Endothelial cell (in vitro differentiated cells): ENCODE measurements around the gene EEF1G. TPM values are rescaled to one million over a fixed set of nuclear protein-coding genes. Genes with fewer than 3 reads are reported as not detected.

Source experiments
- DNase-seq: peaks from one replicate; pipeline ENCODE4 v3.0.0; 2021; ENCODE audit warnings: low spot score
- H3K27ac Mint-ChIP-seq: one replicate; pipeline ENCODE4 v1.8.0; 2021; ENCODE audit warnings: mixed read lengths, inconsistent platforms; ENCODE audit not compliant: unreplicated experiment
- H3K27me3 Mint-ChIP-seq: one replicate; pipeline ENCODE4 v1.8.0; 2021; ENCODE audit warnings: mild to moderate bottlenecking, moderate library complexity, mixed read lengths, inconsistent platforms; ENCODE audit not compliant: unreplicated experiment
- H3K36me3 Mint-ChIP-seq: one replicate; pipeline ENCODE4 v1.8.0; 2021; ENCODE audit warnings: mild to moderate bottlenecking, low read depth, mixed read lengths, inconsistent platforms; ENCODE audit not compliant: unreplicated experiment
- H3K4me1 Mint-ChIP-seq: one replicate; pipeline ENCODE4 v1.8.0; 2021; ENCODE audit warnings: mild to moderate bottlenecking, mixed read lengths, inconsistent platforms; ENCODE audit not compliant: unreplicated experiment
- H3K4me3 Mint-ChIP-seq: one replicate; pipeline ENCODE4 v1.8.0; 2021; ENCODE audit warnings: mild to moderate bottlenecking, mixed read lengths, inconsistent platforms; ENCODE audit not compliant: unreplicated experiment
- H3K9me3 Mint-ChIP-seq: one replicate; pipeline ENCODE4 v1.8.0; 2021; ENCODE audit warnings: mixed read lengths, inconsistent platforms; ENCODE audit not compliant: unreplicated experiment
- total RNA-seq: library from RNA; stranded (reverse); fragmentation: NEBNext Ultra II Directional; extraction: Animal tissue kit (Norgen Biotek cat#: 25700); gene quantifications from one replicate; pipeline ENCODE4 v1.2.1, GENCODE V29; 2021; ENCODE audit not compliant: unreplicated experiment
- TF ChIP-seq, protein P1 (sequence below): fragments of 200-600 bp; sonication (generic); IDR thresholded peaks from one replicate; pipeline ENCODE4 v1.5.0; 2021; ENCODE audit warnings: antibody characterized with exemption; ENCODE audit not compliant: unreplicated experiment

The EEF1G gene
- total RNA-seq, 1 donor from 2014 or later = 1,951 TPM

DNA sequence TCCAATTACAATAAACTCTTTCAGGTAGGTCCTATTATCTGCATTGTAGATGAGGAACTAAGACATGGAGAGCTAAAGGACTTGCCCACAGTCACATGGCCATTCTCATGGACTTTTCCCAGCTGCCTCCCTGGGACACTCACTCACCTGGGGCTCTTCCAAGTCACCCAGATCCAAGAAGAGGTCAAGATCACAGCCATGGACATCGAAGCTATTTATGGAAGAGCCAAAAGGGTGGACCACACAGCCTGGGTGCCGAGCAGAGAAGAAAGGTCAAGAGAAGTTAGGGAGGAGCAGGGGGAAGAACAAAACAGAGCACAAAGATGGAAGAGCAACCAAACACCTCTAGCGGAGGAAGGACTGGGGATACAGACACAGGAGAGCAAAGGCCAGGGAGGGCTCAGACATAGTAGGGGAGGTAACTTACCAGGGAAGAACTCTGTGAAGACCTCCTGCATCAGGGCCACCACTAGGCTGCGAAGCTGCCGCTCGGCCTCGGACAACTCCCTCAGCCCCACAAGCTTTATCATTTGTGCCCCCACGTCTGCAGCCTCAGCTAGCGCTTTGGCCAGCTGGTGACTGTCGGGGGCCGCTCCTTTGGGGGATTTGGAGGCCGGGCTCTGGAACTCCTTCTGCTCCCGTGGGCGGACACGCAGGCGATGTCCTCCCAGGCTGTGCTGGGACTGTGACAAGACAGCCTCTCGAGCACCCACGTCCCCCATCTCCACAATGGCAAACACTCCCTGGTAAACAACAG lies 7.4 kb upstream of the EEF1G start:
- Mint-ChIP-seq H3K27me3 (peaks cover 10% of the 10 kb centered on the region), H3K9me3 (no peaks in the 10 kb centered on the region), H3K27ac (no peak overlapping the region), H3K4me1 (peaks cover 23% of the 10 kb centered on the region), H3K36me3 (peaks cover 17% of the 10 kb centered on the region), H3K4me3 (peak overlapping the region; percentile 58)
- DNase-seq = no peak
- TF ChIP-seq, protein P1, sequence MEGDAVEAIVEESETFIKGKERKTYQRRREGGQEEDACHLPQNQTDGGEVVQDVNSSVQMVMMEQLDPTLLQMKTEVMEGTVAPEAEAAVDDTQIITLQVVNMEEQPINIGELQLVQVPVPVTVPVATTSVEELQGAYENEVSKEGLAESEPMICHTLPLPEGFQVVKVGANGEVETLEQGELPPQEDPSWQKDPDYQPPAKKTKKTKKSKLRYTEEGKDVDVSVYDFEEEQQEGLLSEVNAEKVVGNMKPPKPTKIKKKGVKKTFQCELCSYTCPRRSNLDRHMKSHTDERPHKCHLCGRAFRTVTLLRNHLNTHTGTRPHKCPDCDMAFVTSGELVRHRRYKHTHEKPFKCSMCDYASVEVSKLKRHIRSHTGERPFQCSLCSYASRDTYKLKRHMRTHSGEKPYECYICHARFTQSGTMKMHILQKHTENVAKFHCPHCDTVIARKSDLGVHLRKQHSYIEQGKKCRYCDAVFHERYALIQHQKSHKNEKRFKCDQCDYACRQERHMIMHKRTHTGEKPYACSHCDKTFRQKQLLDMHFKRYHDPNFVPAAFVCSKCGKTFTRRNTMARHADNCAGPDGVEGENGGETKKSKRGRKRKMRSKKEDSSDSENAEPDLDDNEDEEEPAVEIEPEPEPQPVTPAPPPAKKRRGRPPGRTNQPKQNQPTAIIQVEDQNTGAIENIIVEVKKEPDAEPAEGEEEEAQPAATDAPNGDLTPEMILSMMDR = no peak

DNA sequence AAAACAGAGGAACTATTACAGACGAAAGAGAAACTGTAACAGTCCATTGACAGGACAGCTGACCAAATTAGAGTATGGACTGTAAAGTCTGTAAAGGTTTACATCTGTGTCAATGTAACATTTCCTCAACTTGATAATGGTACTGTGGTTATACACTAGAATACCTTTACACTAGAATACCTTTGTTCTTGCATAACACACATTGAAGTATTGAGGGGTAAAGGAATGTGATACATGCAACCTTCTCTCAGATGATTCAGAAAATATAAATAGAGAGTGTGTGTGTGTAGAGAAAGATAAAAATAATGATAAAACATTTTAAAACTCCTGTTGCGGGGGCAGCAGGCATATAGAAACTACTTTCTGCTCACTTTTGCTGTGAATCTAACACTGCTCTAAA lies 5.6 kb upstream of the EEF1G start:
- Mint-ChIP-seq H3K4me3 (no peak overlapping the region), H3K9me3 (no peaks in the 10 kb centered on the region), H3K4me1 (peaks cover 40% of the 10 kb centered on the region), H3K27ac (no peak overlapping the region), H3K36me3 (peaks cover 23% of the 10 kb centered on the region), H3K27me3 (peaks cover 13% of the 10 kb centered on the region)
- DNase-seq = no peak
- TF ChIP-seq, protein P1 = no peak

DNA sequence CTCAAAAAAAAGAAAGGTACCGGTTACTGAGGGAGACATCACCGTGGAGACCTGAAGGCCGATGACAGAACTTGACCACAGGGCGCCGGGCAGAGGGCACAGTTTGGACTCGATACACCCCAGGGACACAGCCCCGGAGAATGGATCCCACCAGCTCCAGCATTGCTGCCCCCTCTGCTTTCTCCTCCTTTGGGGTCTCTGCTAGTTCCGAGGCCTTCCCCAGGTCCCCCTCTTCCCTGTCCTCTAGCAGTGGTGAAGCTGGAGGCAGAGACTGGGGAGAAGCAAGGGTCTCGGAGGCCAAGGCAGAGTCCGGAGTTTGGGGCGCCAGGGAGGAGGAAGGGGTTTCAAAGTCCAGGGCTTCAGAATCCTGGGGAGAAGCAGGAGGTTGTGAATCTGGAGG lies 4.8 kb upstream of the EEF1G start:
- H3K27me3 Mint-ChIP-seq = peaks cover 10% of the 10 kb centered on the region
- H3K4me1 Mint-ChIP-seq = peaks cover 42% of the 10 kb centered on the region
- no peak for DNase-seq
- TF ChIP-seq, protein P1 = no peak
- peaks cover 21% of the 10 kb centered on the region for H3K36me3 Mint-ChIP-seq
- H3K4me3 Mint-ChIP-seq = no peak overlapping the region
- no peaks in the 10 kb centered on the region for H3K9me3 Mint-ChIP-seq
- H3K27ac Mint-ChIP-seq = peak overlapping the region; percentile 99

GRCh38 chr11:62577046-62577714 lies 3.5 kb upstream of the EEF1G start:
- Mint-ChIP-seq H3K4me3 (peak overlapping the region; percentile 85), H3K4me1 (peaks cover 56% of the 10 kb centered on the region), H3K36me3 (peaks cover 31% of the 10 kb centered on the region), H3K27ac (peak overlapping the region; percentile 99), H3K27me3 (peaks cover 10% of the 10 kb centered on the region), H3K9me3 (no peaks in the 10 kb centered on the region)
- TF ChIP-seq, protein P1 = no peak
- peak; percentile 35 for DNase-seq

GRCh38 chr11:62575837-62576236 lies 2.1 kb upstream of the EEF1G start:
- H3K4me1 Mint-ChIP-seq = peaks cover 65% of the 10 kb centered on the region
- TF ChIP-seq, protein P1 = no peak
- peak overlapping the region; percentile 87 for H3K4me3 Mint-ChIP-seq
- no peak for DNase-seq
- H3K9me3 Mint-ChIP-seq = no peaks in the 10 kb centered on the region
- H3K27ac Mint-ChIP-seq = peak overlapping the region; percentile 99
- H3K36me3 Mint-ChIP-seq = peaks cover 37% of the 10 kb centered on the region
- H3K27me3 Mint-ChIP-seq = peaks cover 10% of the 10 kb centered on the region
